ENCODE data around the gene PIEZO2. TPM values are rescaled to one million over a fixed set of nuclear protein-coding genes. Genes with fewer than 3 reads are reported as not detected.

The PIEZO2 gene
- total RNA-seq, 1 experiment from 2014 or later, result 10.7 TPM

DNA sequence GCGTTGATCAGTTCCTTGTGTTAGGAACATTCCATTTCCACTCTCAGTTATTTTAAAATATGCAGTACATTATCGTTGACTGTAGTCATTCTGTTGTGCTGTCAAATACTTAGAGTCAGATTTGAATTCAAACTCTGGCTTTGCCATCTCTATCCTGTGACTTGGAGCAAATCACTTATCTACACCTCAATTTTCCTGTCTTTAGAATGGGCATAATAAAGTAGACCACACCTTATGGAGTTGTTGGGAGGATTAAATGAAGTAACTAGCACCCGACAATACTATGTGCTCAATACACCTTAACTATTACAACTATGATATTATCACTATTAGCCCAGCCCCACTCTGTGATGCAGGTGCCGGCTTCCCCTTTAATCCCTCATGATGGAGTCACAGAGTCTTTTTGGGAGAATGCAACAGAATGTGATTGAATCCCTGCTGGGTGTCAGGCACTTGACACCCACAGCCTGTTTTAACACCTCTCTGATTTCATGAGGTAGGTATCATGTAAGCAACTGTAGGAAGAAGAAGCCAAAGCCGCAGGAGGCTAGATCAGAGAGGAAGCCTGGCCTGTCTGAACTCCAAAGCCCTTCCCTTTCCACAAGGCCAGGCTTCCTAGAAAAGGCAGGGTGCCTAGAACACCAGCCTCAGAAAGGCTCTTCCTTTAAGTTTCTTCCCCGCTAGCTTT, 315.1 kb downstream of the PIEZO2 start:
- ChIA-PET CTCF (no interaction called here), POLR2A (no interaction called here)
- Mint-ChIP-seq H3K36me3 (peaks cover 3% of the 10 kb centered on the region; the same call in 1 of the 2 replicates), H3K27ac (no peak overlapping the region), H3K9me3 (peaks cover 17% of the 10 kb centered on the region), H3K4me1 (no peaks in the 10 kb centered on the region), H3K4me3 (no peak overlapping the region), H3K27me3 (ENCODE audit: low read depth) (no peaks in the 10 kb centered on the region)
- DNase-seq (ENCODE audit: low spot score) (no peak), ATAC-seq (no peak)
- TF ChIP-seq ZNF281 (CRISPR knock-in tag; IDR thresholded peaks at IDR 0.05), result no peak
- TF ChIP-seq ATF6 (CRISPR knock-in tag; IDR thresholded peaks at IDR 0.05), result no peak
- no peak for TF ChIP-seq ZNF219 (CRISPR knock-in tag; IDR thresholded peaks at IDR 0.05; ENCODE audit: borderline replicate concordance)
- no peak for TF ChIP-seq ZNF138 (CRISPR knock-in tag; conservative IDR thresholded peaks at IDR 0.05)
- no peak for TF ChIP-seq TEAD4 (CRISPR knock-in tag; IDR thresholded peaks at IDR 0.05)
- no peak for TF ChIP-seq PRDM15 (CRISPR knock-in tag; IDR thresholded peaks at IDR 0.05)
- TF ChIP-seq MYBL2 (CRISPR knock-in tag; IDR thresholded peaks at IDR 0.05), result no peak
- no peak for TF ChIP-seq ZNF396 (CRISPR knock-in tag; IDR thresholded peaks at IDR 0.05; ENCODE audit: borderline replicate concordance)
- TF ChIP-seq JAZF1 (CRISPR knock-in tag; IDR thresholded peaks at IDR 0.05), result no peak
- no peak for TF ChIP-seq TP53 (CRISPR knock-in tag; IDR thresholded peaks at IDR 0.05)

GRCh38 chr18:10833656-10834055, 315.7 kb downstream of the PIEZO2 start:
- no peaks in the 10 kb centered on the region for H3K4me1 Mint-ChIP-seq
- POLR2A ChIA-PET, result no interaction called here
- ATAC-seq, result no peak
- TF ChIP-seq, protein P1, sequence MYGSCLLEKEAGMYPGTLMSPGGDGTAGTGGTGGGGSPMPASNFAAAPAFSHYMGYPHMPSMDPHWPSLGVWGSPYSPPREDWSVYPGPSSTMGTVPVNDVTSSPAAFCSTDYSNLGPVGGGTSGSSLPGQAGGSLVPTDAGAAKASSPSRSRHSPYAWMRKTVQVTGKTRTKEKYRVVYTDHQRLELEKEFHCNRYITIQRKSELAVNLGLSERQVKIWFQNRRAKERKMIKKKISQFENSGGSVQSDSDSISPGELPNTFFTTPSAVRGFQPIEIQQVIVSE (CRISPR knock-in tag; IDR thresholded peaks at IDR 0.05; ENCODE audit: borderline replicate concordance), result no peak
- TF ChIP-seq, protein P2, sequence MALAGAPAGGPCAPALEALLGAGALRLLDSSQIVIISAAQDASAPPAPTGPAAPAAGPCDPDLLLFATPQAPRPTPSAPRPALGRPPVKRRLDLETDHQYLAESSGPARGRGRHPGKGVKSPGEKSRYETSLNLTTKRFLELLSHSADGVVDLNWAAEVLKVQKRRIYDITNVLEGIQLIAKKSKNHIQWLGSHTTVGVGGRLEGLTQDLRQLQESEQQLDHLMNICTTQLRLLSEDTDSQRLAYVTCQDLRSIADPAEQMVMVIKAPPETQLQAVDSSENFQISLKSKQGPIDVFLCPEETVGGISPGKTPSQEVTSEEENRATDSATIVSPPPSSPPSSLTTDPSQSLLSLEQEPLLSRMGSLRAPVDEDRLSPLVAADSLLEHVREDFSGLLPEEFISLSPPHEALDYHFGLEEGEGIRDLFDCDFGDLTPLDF (CRISPR knock-in tag; IDR thresholded peaks at IDR 0.05), result no peak
- TF ChIP-seq NFYB (CRISPR knock-in tag; conservative IDR thresholded peaks at IDR 0.05; ENCODE audit: low read depth) (no peak), ZNF263 (CRISPR knock-in tag; IDR thresholded peaks at IDR 0.05; ENCODE audit: low read depth) (no peak), FOXP1 (CRISPR knock-in tag; IDR thresholded peaks at IDR 0.05; ENCODE audit: borderline replicate concordance) (no peak), ZNF138 (CRISPR knock-in tag; conservative IDR thresholded peaks at IDR 0.05) (no peak), RELA (CRISPR knock-in tag; IDR thresholded peaks at IDR 0.05; ENCODE audit: borderline replicate concordance) (no peak), NR1H2 (CRISPR knock-in tag; IDR thresholded peaks at IDR 0.05) (no peak), ZNF532 (CRISPR knock-in tag; IDR thresholded peaks at IDR 0.05; ENCODE audit: borderline replicate concordance) (no peak)

More at GRCh38 chr18:10833656-10834055, 315.7 kb downstream of the PIEZO2 start:
- no peak overlapping the region for H3K27ac Mint-ChIP-seq
- peaks cover 3% of the 10 kb centered on the region; the same call in 1 of the 2 replicates for H3K36me3 Mint-ChIP-seq
- H3K9me3 Mint-ChIP-seq, result peaks cover 20% of the 10 kb centered on the region
- no peaks in the 10 kb centered on the region for H3K27me3 Mint-ChIP-seq (ENCODE audit: low read depth)
- CTCF ChIA-PET, result no interaction called here
- DNase-seq (ENCODE audit: low spot score), result no peak
- H3K4me3 Mint-ChIP-seq, result no peak overlapping the region
